NT2/D1 (cell line): ENCODE data around the gene ANXA4.

Experiments used
- SUZ12 ChIP-seq: IDR thresholded peaks from 2 replicates; pipeline ENCODE4 v1.6.1; 2011; ENCODE audit not compliant: insufficient read length, insufficient read depth; ENCODE audit errors: extremely low read depth
- YY1 ChIP-seq: IDR thresholded peaks from 2 replicates; pipeline ENCODE4 v1.6.1; 2011; ENCODE audit not compliant: insufficient read length, insufficient read depth
- ZNF274 ChIP-seq: IDR thresholded peaks from 2 replicates; pipeline ENCODE4 v1.6.1; 2011; ENCODE audit warnings: mild to moderate bottlenecking, low read depth, low read length

GRCh38 chr2:69786052-69786560 is 44.2 kb downstream of the ANXA4 start:
- TF ChIP-seq YY1 (no peak), ZNF274 (no peak), SUZ12 (no peak)
